ENCODE results near the gene VASP. TPM values are rescaled to one million over a fixed set of nuclear protein-coding genes. Genes with fewer than 3 reads are reported as not detected.

Gene VASP
- total and polyA plus RNA-seq, 9 of the 15 experiments (the other 6 are each of a cell fraction or from before 2014, with no cell fraction given) = 16.7 to 261 (median 112) TPM

GRCh38 chr19:45467115-45467455 is 40.2 kb upstream of the VASP start:
- ATAC-seq (no peak), DNase-seq (ENCODE audit: extremely low read depth in 1 of 4, low spot score in 3 of 4) (peak in 2 of 4 experiments; percentile 21 to 40), FAIRE-seq (no peak)
- peak overlapping the region; percentile 99 for H3K4me2 ChIP-seq (ENCODE audit: insufficient read depth, low read length)
- peak overlapping the region; percentile 98 for H2AFZ ChIP-seq (ENCODE audit: low read depth, low read length)
- no peaks in the 10 kb centered on the region for H4K20me1 ChIP-seq (replicated peaks; ENCODE audit: control insufficient read depth, insufficient read depth, low read length)
- H3K79me2 ChIP-seq (ENCODE audit: control insufficient read depth, insufficient read depth, low read length) = no peaks in the 10 kb centered on the region
- peaks cover 16 to 43% of the 10 kb centered on the region in 2 experiments; a peak in 4 of 5 replicates for H3K4me1 ChIP-seq (replicated peaks in 1 of 2; ENCODE audit: control insufficient read depth in 2 of 2, insufficient read depth in 2 of 2, low read length in 2 of 2)
- POLR2A ChIA-PET = interaction anchor here (0.6 to 4.1 kb wide), 9 partner anchors 11 to 1761 kb away, joined by 3 to 51 read pairs (median 4); partner anchors contain the start of gene ERCC1
- H3K9ac ChIP-seq (ENCODE audit: insufficient read depth in 1 of 2, low read depth in 2 of 2, low read length in 2 of 2) = peak overlapping the region; percentile 77 to 91; a peak in 3 of 4 replicates
- intact Hi-C loops (cut with micrococcal nuclease) (no loop called here), in situ Hi-C loops (cut with MboI) (no loop called here)
- H3K27me3 ChIP-seq (ENCODE audit: control insufficient read depth in 2 of 2, insufficient read depth in 2 of 2, low read length in 2 of 2) = no peaks in the 10 kb centered on the region
- CTCF ChIA-PET (ENCODE audit: low intra/inter-chr PET ratio) = interaction anchor here (0.6 to 2.8 kb wide), 2 partner anchors 28 to 695 kb away, joined by 4 to 11 read pairs; no protein-coding TSS in a partner anchor
- peak overlapping the region; percentile 71 for H3K27ac ChIP-seq (ENCODE audit: extremely low read depth, low read depth, low read length)
- H3K36me3 ChIP-seq (ENCODE audit: control insufficient read depth, insufficient read depth, low read length) = no peaks in the 10 kb centered on the region
- BruUV-seq (replicated peaks) = no TSS peak
- peak overlapping the region; percentile 88 for H3K4me3 ChIP-seq
- no peaks in the 10 kb centered on the region for H3K9me3 ChIP-seq (replicated peaks; ENCODE audit: control insufficient read depth, insufficient read depth, low read depth, low read length)
- no peaks in the 10 kb centered on the region for H3K9me1 ChIP-seq (ENCODE audit: control insufficient read depth, insufficient read depth, low read length)
- WGBS (ENCODE audit: insufficient coverage, low coverage, missing lambda C conversion rate) = 0% methylated on average over 11 of the region's 11 CpGs
- TF ChIP-seq HBP1 (CRISPR knock-in tag; IDR thresholded peaks at IDR 0.05) (0 out of 2 replicates have a peak, but pooled peaks have one; percentile 21), ZNF140 (CRISPR knock-in tag; IDR thresholded peaks at IDR 0.05) (no peak), SMARCA5 (IDR thresholded peaks at IDR 0.05) (0 out of 2 replicates have a peak, but pooled peaks have one; percentile 22), ZFP36 (IDR thresholded peaks at IDR 0.05; ENCODE audit: low read depth, low read length, partially characterized antibody) (peak; percentile 23), POLR2H (tag; IDR thresholded peaks at IDR 0.05; ENCODE audit: low read depth) (no peak), SMAD3 (CRISPR knock-in tag; conservative IDR thresholded peaks at IDR 0.05) (no peak), RBM34 (IDR thresholded peaks at IDR 0.05; ENCODE audit: borderline replicate concordance, insufficient read depth, low read length) (no peak), E4F1 (CRISPR knock-in tag; IDR thresholded peaks at IDR 0.05; ENCODE audit: borderline replicate concordance) (no peak), ZNF324 (CRISPR knock-in tag; IDR thresholded peaks at IDR 0.05) (no peak), BCOR (IDR thresholded peaks at IDR 0.05) (peak; percentile 97), KLF1 (tag; IDR thresholded peaks at IDR 0.05) (no peak), RNF219 (CRISPR knock-in tag; IDR thresholded peaks at IDR 0.05) (no peak), AFF4 (CRISPR knock-in tag; IDR thresholded peaks at IDR 0.05) (no peak), CHD2 (IDR thresholded peaks at IDR 0.05; ENCODE audit: low read depth, low read length) (no peak)

Data from K562 (cell line).